Spinal cord (tissue), 10 donors: Measurements from ENCODE around the gene EIF2AK3. TPM values are rescaled to one million over a fixed set of nuclear protein-coding genes. Genes with fewer than 3 reads are reported as not detected.

ENCODE experiments used
- DNase-seq, 6 donors: peaks; one replicate each; pipeline versions ENCODE4 v3.0.0 to v3.0.0-alpha.2; 2013 to 2015; ENCODE audit warnings: low spot score in 6 of 6, low read depth in 4 of 6
- H3K27ac ChIP-seq: one replicate; pipeline ENCODE4 v1.5.1; 2013; ENCODE audit warnings: low read depth, low read length, control low read depth
- H3K27me3 ChIP-seq: one replicate; pipeline ENCODE4 v1.6.1; 2013; ENCODE audit warnings: low read length; ENCODE audit not compliant: control insufficient read depth, insufficient read depth
- H3K36me3 ChIP-seq: one replicate; pipeline ENCODE4 v1.6.1; 2013; ENCODE audit warnings: low read length; ENCODE audit not compliant: control insufficient read depth, insufficient read depth
- H3K4me1 ChIP-seq: one replicate; pipeline ENCODE4 v1.6.1; 2013; ENCODE audit warnings: low read length; ENCODE audit not compliant: control insufficient read depth, insufficient read depth
- H3K4me3 ChIP-seq: one replicate; pipeline ENCODE4 v1.5.1; 2013; ENCODE audit warnings: low read depth, low read length, control low read depth
- H3K9me3 ChIP-seq: one replicate; pipeline ENCODE4 v1.6.1; 2013; ENCODE audit warnings: low read length; ENCODE audit not compliant: control insufficient read depth, insufficient read depth
- WGBS: methylation state at CpG from one replicate; pipeline ENCODE4 v1.1.5; 2013; ENCODE audit warnings: missing lambda C conversion rate; ENCODE audit not compliant: insufficient coverage; 5-methylcytosine and 5-hydroxymethylcytosine counted together
- polyA plus RNA-seq, 2 donors: library from polyadenylated mRNA; unstranded; fragments of 120-200 nt; gene quantifications; one replicate each; pipeline ENCODE4 v1.2.1, GENCODE V29; 2013; ENCODE audit not compliant: insufficient read length in 2 of 2
- total RNA-seq, 2 donors: library from RNA; depleted of rRNA in 1 of 2; stranded (reverse); fragments of 120-200 nt in 1 of 2; fragments of >200 nt in 1 of 2; gene quantifications; one replicate each; pipeline versions ENCODE4 v1.2.3 to v1.2.4, GENCODE V29; 2013 to 2014
- donor health status: healthy.

Gene EIF2AK3
- total and polyA plus RNA-seq, 4 donors = 13.8 to 31.9 (median 22.4) TPM

DNA sequence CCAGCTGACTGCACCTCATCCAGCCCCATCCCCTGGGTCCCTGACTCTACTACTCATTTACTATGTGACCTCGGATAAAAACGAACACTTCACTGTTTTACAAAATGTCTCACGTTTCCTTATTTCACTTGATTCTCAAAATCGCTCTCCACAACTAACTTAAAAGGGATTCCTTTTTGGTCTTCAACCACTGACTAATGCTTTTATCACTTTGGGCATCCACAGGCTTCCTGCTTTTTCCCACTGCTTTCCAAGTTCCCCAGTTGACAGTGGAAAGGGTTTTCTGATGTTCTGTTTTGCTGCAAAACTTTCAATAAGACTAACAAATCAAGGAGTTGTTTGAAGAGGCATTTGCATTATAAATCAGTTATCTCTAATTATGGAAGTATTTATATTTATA, 24.1 kb downstream of the EIF2AK3 start:
- 94% methylated on average over 3 of the region's 4 CpGs for WGBS
- Histone ChIP-seq H3K4me1 (no peaks in the 10 kb centered on the region), H3K9me3 (no peaks in the 10 kb centered on the region), H3K27me3 (no peaks in the 10 kb centered on the region), H3K4me3 (no peak overlapping the region), H3K27ac (no peak overlapping the region), H3K36me3 (no peaks in the 10 kb centered on the region)
- DNase-seq = no peak

DNA sequence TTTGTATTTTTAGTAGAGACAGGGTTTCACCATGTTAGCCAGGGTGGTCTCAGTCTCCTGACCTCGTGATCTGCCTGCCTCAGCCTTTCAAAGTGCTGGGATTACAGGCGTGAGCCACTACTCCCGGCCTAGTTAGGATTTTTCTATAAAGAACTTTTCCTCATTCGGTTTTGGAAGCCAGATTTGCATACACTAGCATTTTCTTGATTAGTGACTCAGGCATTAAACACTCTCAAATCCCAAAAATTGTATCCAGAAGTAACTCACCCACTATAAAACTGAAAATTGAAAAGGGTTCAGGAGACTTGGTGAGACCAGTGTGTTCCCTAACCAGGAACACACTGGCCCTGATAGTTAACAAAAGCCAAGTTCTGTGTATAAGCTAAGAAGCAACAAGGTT, 25.2 kb downstream of the EIF2AK3 start:
- H3K27me3 ChIP-seq = no peaks in the 10 kb centered on the region
- no peaks in the 10 kb centered on the region for H3K4me1 ChIP-seq
- H3K4me3 ChIP-seq = no peak overlapping the region
- no peak for DNase-seq
- no peaks in the 10 kb centered on the region for H3K9me3 ChIP-seq
- no CpG with 5 or more reads among the region's 4 CpGs for WGBS
- no peaks in the 10 kb centered on the region for H3K36me3 ChIP-seq
- H3K27ac ChIP-seq = no peak overlapping the region

- H3K4me3 ChIP-seq = no peak overlapping the region
- peak in 1 of 6 donors; percentile 6 for DNase-seq
- no peaks in the 10 kb centered on the region for H3K36me3 ChIP-seq
- H3K9me3 ChIP-seq = no peaks in the 10 kb centered on the region
- WGBS = 100% methylated on average over 2 of the region's 2 CpGs
- no peak overlapping the region for H3K27ac ChIP-seq
- no peaks in the 10 kb centered on the region for H3K27me3 ChIP-seq
- H3K4me1 ChIP-seq = no peaks in the 10 kb centered on the region
Observed at GRCh38 chr2:88601286-88601685, 26.0 kb downstream of the EIF2AK3 start.

DNA sequence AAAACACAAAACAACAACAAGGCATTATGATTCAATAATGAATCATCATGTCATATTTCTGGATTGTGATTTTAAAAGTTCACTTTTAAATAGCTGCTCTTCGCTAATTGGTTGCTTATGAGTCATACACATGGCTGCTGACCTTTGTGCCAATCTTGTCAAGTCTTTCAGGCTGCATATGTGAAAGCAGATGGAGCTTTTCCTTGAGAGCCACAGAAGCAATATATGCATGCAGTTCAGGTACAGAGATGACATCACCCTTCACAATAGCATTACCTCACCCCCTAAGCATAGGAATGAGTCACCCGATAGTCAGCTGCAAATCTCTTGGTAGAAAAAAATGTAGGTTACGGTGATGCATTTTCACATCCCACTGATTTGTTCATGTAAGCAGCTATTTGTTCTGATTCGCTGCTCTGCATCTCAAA, 27.2 kb downstream of the EIF2AK3 start:
- H3K9me3 ChIP-seq = no peaks in the 10 kb centered on the region
- H3K4me1 ChIP-seq = no peaks in the 10 kb centered on the region
- H3K27me3 ChIP-seq = no peaks in the 10 kb centered on the region
- WGBS = 48% methylated on average over 2 of the region's 4 CpGs
- H3K36me3 ChIP-seq = no peaks in the 10 kb centered on the region
- H3K4me3 ChIP-seq = no peak overlapping the region
- no peak overlapping the region for H3K27ac ChIP-seq
- DNase-seq = peak in 4 of 6 donors; percentile 2 to 76 (median 44)

- Histone ChIP-seq H3K36me3 (no peaks in the 10 kb centered on the region), H3K4me1 (no peaks in the 10 kb centered on the region), H3K27ac (no peak overlapping the region), H3K27me3 (no peaks in the 10 kb centered on the region), H3K4me3 (no peak overlapping the region), H3K9me3 (no peaks in the 10 kb centered on the region)
- 80% methylated on average over 1 of the region's 2 CpGs for WGBS
- DNase-seq = no peak
Observed at GRCh38 chr2:88599527-88599926, 27.7 kb downstream of the EIF2AK3 start.

- H3K9me3 ChIP-seq = no peaks in the 10 kb centered on the region
- peaks cover 7% of the 10 kb centered on the region for H3K36me3 ChIP-seq
- no peak overlapping the region for H3K4me3 ChIP-seq
- DNase-seq = no peak
- no peaks in the 10 kb centered on the region for H3K27me3 ChIP-seq
- H3K27ac ChIP-seq = no peak overlapping the region
- H3K4me1 ChIP-seq = no peaks in the 10 kb centered on the region
Observed at GRCh38 chr2:88597168-88597567, 30.1 kb downstream of the EIF2AK3 start.

- Histone ChIP-seq H3K9me3 (no peaks in the 10 kb centered on the region), H3K36me3 (peaks cover 7% of the 10 kb centered on the region), H3K4me1 (no peaks in the 10 kb centered on the region), H3K27me3 (no peaks in the 10 kb centered on the region), H3K27ac (no peak overlapping the region), H3K4me3 (no peak overlapping the region)
- no peak for DNase-seq
- 83% methylated on average over 5 of the region's 8 CpGs for WGBS
Observed at GRCh38 chr2:88596141-88596830, 31.0 kb downstream of the EIF2AK3 start.

GRCh38 chr2:88591698-88592097, 35.6 kb downstream of the EIF2AK3 start:
- Histone ChIP-seq H3K27ac (no peak overlapping the region), H3K9me3 (no peaks in the 10 kb centered on the region), H3K36me3 (peaks cover 11% of the 10 kb centered on the region), H3K4me3 (no peak overlapping the region), H3K27me3 (no peaks in the 10 kb centered on the region), H3K4me1 (no peaks in the 10 kb centered on the region)
- WGBS = no CpG with 5 or more reads among the region's 2 CpGs
- DNase-seq = peak in 1 of 6 donors; percentile 30

- H3K9me3 ChIP-seq = no peaks in the 10 kb centered on the region
- peaks cover 11% of the 10 kb centered on the region for H3K36me3 ChIP-seq
- no peak overlapping the region for H3K4me3 ChIP-seq
- no CpG with 5 or more reads among the region's 2 CpGs for WGBS
- H3K27ac ChIP-seq = no peak overlapping the region
- DNase-seq = peak in 5 of 6 donors; percentile 36 to 81 (median 46)
- H3K27me3 ChIP-seq = no peaks in the 10 kb centered on the region
- no peaks in the 10 kb centered on the region for H3K4me1 ChIP-seq
Observed at GRCh38 chr2:88590998-88591613, 36.2 kb downstream of the EIF2AK3 start.

- peaks cover 17% of the 10 kb centered on the region for H3K36me3 ChIP-seq
- H3K27ac ChIP-seq = no peak overlapping the region
- no peaks in the 10 kb centered on the region for H3K4me1 ChIP-seq
- DNase-seq = no peak
- WGBS = no CpG with 5 or more reads among the region's 6 CpGs
- H3K27me3 ChIP-seq = no peaks in the 10 kb centered on the region
- H3K4me3 ChIP-seq = no peak overlapping the region
- H3K9me3 ChIP-seq = no peaks in the 10 kb centered on the region
Observed at GRCh38 chr2:88585969-88586368, 41.3 kb downstream of the EIF2AK3 start.
